HG02588 (cell line): Measurements from ENCODE around the gene SLC26A8.
"Not testable (repeated sequence)": the region's sequence is repeated elsewhere in the genome, so short reads cannot be mapped to it uniquely, and the experiment has no call there.

Experiments used
- ATAC-seq: cut with Tn5 transposase; IDR thresholded peaks from one replicate; pipeline ENCODE4 v1.9.1; 2021; ENCODE audit warnings: mild to moderate bottlenecking, moderate library complexity; ENCODE audit not compliant: unreplicated experiment

Gene SLC26A8

GRCh38 chr6:35919827-35920751 lies 104.4 kb downstream of the SLC26A8 start:
- ATAC-seq = peak; percentile 31

GRCh38 chr6:35919085-35919826 lies 105.2 kb downstream of the SLC26A8 start:
- no peak for ATAC-seq

GRCh38 chr6:35916893-35917292 lies 107.5 kb downstream of the SLC26A8 start:
- ATAC-seq = not testable (repeated sequence)

GRCh38 chr6:35916056-35916455 lies 108.4 kb downstream of the SLC26A8 start:
- ATAC-seq = no peak

DNA sequence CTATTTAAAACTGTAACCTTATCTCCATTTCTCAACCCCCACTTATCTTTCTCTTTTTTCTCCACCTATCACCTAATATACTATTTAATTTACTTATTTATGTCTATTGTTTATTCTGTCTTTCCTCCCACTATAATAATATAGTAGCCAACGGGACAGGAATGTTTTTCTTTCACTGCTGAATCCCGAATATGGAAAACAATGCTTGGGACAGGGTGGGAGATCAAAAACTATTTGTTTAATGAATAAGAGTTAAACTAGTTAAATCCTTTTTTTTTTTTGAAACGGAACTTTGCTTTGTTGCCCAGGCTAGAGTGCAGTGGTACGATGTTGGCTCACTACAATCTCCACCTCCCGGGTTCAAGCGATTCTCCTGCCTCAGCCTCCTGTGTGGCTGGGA lies 109.9 kb downstream of the SLC26A8 start:
- ATAC-seq = no peak

GRCh38 chr6:35911871-35912653 lies 112.4 kb downstream of the SLC26A8 start:
- ATAC-seq = no peak

- ATAC-seq = not testable (repeated sequence)
Observed at GRCh38 chr6:35909571-35909970, 114.9 kb downstream of the SLC26A8 start.

DNA sequence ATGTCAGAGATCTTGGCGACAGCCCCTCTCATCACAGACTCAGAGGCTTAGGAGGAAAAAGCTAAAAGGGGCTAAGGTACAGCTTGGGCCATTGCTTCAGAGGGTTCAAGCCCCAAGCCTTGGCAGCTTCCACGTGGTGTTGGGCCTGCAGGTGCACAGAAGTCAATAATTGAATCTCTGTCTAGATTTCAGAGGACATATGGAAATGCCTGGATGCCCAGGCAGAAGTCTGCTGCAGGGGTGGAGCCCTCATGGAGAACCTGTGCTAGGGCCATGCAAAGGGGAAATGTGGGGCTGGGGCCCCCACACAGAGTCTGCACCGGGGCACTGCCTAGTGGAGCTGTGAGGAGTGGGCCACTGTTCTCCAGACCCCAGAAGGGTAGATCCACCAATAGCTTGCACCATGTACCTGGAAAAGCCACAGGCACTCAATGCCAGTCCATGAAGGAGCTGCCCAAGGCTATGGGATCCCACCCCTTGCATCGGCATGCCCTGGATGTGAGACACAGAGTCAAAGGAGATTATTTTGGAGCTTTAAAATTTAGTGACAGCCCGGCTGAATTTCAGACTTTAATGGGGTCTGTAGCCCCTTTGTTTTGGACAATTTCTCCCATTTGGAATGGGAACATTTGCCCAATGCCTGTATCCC lies 115.6 kb downstream of the SLC26A8 start:
- ATAC-seq = not testable (repeated sequence)

GRCh38 chr6:35907750-35908149 lies 116.7 kb downstream of the SLC26A8 start:
- ATAC-seq = no peak

DNA sequence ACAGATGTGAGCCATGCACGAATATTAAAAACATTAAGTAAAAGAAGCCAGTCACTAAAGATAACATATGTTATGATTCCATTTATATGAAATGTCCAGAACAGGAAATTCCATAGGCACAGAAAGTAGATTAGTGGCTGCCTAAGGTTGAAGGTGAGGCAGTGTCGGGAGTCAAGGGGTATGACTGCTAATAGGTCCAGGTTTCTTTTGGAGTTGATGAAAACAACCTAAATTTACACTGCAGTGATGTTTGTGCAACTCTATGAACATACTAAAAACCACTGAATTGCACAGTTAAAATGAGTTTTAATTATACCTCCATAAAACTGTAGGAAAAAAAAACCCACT lies 118.0 kb downstream of the SLC26A8 start:
- ATAC-seq = no peak

DNA sequence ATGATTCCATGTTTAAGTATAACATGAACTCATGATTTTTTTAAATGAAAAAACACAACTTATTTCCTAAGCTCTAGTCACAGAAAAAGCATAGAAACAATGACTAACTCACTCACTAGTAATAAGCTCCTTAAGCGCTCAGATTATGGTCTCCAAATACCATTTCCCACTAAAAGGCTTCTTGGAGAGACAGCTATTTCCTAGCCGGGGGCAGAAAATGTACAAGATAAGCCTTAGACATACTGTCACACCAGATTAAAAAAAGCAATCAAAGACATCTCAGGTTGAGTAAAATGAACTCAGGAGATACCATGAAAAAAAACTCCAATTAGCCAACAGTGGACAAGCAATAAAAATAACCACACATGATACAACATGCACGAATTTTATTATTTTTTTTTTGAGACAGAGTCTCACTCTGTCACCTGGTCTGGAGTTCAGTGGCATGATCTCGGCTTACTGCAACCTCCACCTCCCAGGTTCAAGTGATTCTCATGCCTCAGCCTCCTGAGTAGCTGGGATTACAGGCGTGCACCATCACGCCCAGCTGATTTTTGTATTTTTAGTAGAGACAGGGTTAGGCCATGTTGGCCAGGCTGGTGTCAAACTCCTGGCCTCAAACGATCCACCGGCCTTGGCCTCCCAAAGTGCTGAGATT lies 118.5 kb downstream of the SLC26A8 start:
- ATAC-seq = no peak

DNA sequence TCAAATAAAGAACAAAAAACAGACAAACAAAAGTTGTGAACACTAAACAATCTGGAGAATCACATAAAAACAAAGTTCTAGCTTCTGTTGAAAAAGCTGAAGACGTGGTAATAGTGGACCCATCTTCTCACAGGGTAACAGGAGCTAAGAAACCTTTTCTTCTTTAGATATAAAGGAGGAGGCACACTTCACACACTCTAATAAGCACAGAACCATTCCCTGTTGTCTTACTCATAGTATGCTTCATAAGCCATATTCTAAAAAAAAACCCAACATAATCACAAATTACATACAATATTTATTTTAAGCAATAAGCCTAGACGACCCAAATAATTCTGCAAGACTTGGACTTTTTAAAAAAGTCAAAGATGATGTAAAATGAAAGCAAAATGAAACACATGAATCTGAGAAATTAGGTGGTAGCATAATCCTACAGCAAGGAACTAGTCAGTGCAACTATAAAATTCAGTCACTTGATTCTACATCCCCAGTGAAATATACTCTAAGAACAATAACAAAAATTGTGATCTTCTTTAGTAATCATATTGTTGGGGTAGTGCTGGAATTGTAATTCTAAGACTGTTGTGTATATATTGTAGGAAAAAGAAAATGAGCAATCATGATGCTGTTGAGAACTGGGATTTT lies 119.2 kb downstream of the SLC26A8 start:
- no peak for ATAC-seq

DNA sequence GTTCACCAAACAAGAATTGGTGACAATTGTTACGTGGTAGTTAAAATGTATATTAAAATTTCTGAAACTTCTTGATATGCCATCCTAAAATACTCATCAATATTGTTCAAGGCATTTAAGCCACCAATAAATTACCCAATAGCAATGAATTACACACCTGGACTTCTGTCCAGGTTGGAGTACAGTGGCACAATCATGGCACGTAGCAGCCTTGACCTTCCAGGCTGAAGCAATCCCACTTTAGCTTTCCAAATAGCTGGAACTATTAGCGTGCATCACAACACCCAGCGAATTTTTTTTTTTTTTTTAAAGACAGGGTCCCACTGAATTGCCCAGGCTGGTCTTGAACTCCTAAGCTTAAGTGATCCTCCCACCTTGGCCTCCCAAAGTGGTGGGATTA lies 120.8 kb downstream of the SLC26A8 start:
- no peak for ATAC-seq

DNA sequence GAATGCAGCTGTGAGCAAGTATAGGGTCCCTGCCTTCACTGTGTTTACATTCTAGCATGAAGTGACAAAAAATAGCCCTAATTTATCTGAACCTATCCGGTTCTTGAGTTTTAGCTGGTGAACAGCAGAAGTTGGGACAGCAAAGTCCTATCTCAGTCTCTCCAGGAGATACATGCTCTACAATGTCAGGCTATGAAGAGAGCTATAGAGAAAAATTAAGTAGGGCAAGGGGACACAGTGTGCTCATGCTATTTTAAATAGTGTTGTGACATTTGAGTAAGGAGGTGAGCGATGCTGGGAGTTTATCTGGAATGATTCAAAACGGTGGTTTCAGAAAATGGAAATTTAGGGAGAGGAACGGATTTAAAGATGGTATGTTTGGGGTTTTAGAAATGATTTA lies 124.0 kb downstream of the SLC26A8 start:
- no peak for ATAC-seq

GRCh38 chr6:35898003-35898402 lies 126.4 kb downstream of the SLC26A8 start:
- no peak for ATAC-seq

GRCh38 chr6:35897486-35897885 lies 127.0 kb downstream of the SLC26A8 start:
- ATAC-seq = no peak

DNA sequence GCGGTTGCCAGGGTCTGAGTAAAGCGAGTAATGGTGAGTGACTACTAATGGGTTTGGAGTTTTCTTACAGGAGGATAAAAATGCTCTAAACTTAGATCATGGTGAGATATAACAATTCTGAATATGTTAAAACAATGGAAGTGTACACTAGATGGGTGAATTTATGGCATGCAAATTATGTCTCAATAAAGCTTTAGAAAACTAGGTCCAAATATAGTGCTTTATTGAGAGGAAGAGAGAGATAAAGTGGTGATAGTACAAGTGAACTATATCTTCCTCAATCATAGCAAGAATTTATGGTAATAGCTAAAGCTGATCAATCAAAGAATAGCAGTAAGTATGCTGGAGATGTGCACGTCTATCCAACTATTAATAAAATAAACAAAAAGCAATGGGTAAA lies 127.4 kb downstream of the SLC26A8 start:
- ATAC-seq = no peak

DNA sequence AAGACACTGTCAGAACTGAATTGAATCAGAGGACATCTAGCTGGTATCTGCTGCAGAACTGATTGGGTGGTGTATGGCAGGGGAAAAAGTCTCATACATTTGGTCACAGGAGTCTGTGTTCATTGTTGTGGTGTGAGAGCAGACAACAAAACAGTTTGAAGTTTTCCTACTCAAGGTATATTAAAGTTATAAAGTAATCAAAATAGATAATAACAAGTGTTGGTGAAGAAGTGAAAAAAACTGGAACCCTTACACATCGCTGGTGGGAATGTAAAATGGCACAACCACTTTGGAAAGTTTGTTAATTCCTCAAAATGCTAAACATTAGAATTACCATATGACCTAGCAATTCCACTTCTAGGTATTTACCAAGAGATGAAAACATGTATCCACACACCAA lies 128.2 kb downstream of the SLC26A8 start:
- ATAC-seq = no peak

GRCh38 chr6:35895560-35895959 lies 128.9 kb downstream of the SLC26A8 start:
- no peak for ATAC-seq

DNA sequence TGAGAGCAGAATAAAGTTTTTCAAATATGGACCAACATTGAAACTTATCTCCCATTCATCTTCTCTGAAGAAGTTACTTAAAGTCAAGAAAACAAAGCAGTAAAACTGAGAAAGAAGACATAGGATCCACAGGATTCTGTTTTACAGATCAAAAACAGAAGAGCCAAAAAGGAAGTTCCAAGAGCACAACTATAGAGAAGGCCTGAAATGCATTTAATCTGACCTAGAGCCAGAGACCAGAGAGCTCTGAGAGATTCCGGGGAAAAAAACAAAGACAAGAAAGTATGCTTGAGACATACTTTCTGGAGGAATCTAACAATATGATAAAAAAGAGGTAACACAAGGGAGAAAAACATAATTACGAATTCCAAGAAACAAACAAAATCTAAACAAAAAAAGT lies 129.7 kb downstream of the SLC26A8 start:
- ATAC-seq = no peak
